KG1 (cell line): ENCODE measurements around the gene SMYD4.
"Not testable (repeated sequence)": the region's sequence is repeated elsewhere in the genome, so short reads cannot be mapped to it uniquely, and the experiment has no call there.

Experiments
- DNase-seq: peaks from one replicate; lab custom pipeline; 2025; lab: John Stamatoyannopoulos, UW

Gene SMYD4

GRCh38 chr17:1754430-1755112, 75.1 kb downstream of the SMYD4 start:
- no peak for DNase-seq

- DNase-seq: no peak
Observed at GRCh38 chr17:1753767-1754429, 75.8 kb downstream of the SMYD4 start.

GRCh38 chr17:1752425-1753262, 77.1 kb downstream of the SMYD4 start:
- DNase-seq: no peak

GRCh38 chr17:1750628-1751027, 79.1 kb downstream of the SMYD4 start:
- DNase-seq: no peak

GRCh38 chr17:1746975-1747543, 82.6 kb downstream of the SMYD4 start:
- no peak for DNase-seq

GRCh38 chr17:1745513-1746020, 84.1 kb downstream of the SMYD4 start:
- no peak for DNase-seq

GRCh38 chr17:1744551-1745512, 84.9 kb downstream of the SMYD4 start:
- no peak for DNase-seq

GRCh38 chr17:1743088-1743439, 86.6 kb downstream of the SMYD4 start:
- no peak for DNase-seq

- DNase-seq: no peak
Observed at GRCh38 chr17:1742371-1743087, 87.2 kb downstream of the SMYD4 start, which contains the start of gene SERPINF2. Gene SERPINF2 (plus strand): TSS chr17:1742871. CDS start chr17:1744996, 2,125 bp downstream.

GRCh38 chr17:1741899-1742298, 87.8 kb downstream of the SMYD4 start:
- DNase-seq: not testable (repeated sequence)

- DNase-seq: no peak
Observed at GRCh38 chr17:1737531-1738291, 92.0 kb downstream of the SMYD4 start.

GRCh38 chr17:1736348-1737281, 93.1 kb downstream of the SMYD4 start:
- no peak for DNase-seq

GRCh38 chr17:1735834-1736347, 93.8 kb downstream of the SMYD4 start:
- DNase-seq: no peak

- no peak for DNase-seq
Observed at GRCh38 chr17:1735418-1735817, 94.3 kb downstream of the SMYD4 start.

- DNase-seq: no peak
Observed at GRCh38 chr17:1733759-1734158, 95.9 kb downstream of the SMYD4 start.

GRCh38 chr17:1732833-1733321, 96.8 kb downstream of the SMYD4 start:
- no peak for DNase-seq

- DNase-seq: no peak
Observed at GRCh38 chr17:1732241-1732832, 97.4 kb downstream of the SMYD4 start.

- no peak for DNase-seq
Observed at GRCh38 chr17:1731194-1731506, 98.6 kb downstream of the SMYD4 start.
